ENCODE data around the gene PRSS57.
A peak's percentile ranks its signal among the peaks of the same experiment; 100 is the strongest.
"Not testable (repeated sequence)": the region's sequence is repeated elsewhere in the genome, so short reads cannot be mapped to it uniquely, and the experiment has no call there.

Gene PRSS57

GRCh38 chr19:668675-669434, 26.4 kb downstream of the PRSS57 start:
- not testable (repeated sequence) for H3K4me1 ChIP-seq (ENCODE audit: control insufficient read depth, insufficient read depth, low read length); H3K36me3 ChIP-seq (ENCODE audit: control insufficient read depth, insufficient read depth, low read length); H3K27ac ChIP-seq (ENCODE audit: low read depth, low read length); H3K4me3 ChIP-seq (ENCODE audit: low read length); H3K27me3 ChIP-seq (ENCODE audit: control insufficient read depth, insufficient read depth, low read length); H3K9ac ChIP-seq (ENCODE audit: low read length)

- H3K36me3 ChIP-seq (ENCODE audit: control insufficient read depth, insufficient read depth, low read length); H3K27ac ChIP-seq (ENCODE audit: low read depth, low read length); H3K4me3 ChIP-seq (ENCODE audit: low read length); H3K4me1 ChIP-seq (ENCODE audit: control insufficient read depth, insufficient read depth, low read length); H3K9ac ChIP-seq (ENCODE audit: low read length); H3K27me3 ChIP-seq (ENCODE audit: control insufficient read depth, insufficient read depth, low read length): not testable (repeated sequence)
Measured at GRCh38 chr19:666985-667573, 28.2 kb downstream of the PRSS57 start.

DNA sequence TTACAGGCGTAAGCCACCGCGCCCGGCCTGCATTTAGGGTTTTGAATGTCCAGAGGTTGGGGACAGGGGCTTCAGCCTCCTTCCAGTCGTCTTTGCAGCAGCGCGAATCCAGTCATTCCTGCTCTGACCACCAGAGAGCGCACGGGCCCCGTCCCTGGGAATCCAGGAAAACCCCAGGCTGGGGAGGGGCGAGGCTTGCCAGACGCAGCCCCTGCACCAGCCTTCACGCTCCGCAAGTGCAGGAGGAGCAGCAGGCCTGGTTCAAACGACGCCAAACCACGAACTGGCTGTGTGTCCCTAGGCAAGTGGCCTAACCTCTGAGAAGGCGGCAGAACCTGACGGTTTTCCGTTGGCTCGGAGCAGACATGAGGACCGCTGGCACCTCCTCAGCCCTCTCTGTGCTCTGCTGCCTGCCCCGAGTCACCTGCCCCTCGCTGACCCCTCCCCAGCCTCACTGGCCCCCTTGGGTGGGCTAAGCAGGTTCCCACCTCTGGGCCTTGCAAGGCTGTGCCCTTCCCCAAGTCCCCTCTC, 30.3 kb downstream of the PRSS57 start:
- Histone ChIP-seq H3K27ac (ENCODE audit: low read depth, low read length) (no peak overlapping the region), H3K9ac (ENCODE audit: low read length) (no peak overlapping the region), H3K4me1 (ENCODE audit: control insufficient read depth, insufficient read depth, low read length) (peaks cover 10% of the 10 kb centered on the region), H3K36me3 (ENCODE audit: control insufficient read depth, insufficient read depth, low read length) (no peaks in the 10 kb centered on the region), H3K4me3 (ENCODE audit: low read length) (peak overlapping the region; percentile 54), H3K27me3 (ENCODE audit: control insufficient read depth, insufficient read depth, low read length) (no peaks in the 10 kb centered on the region)

DNA sequence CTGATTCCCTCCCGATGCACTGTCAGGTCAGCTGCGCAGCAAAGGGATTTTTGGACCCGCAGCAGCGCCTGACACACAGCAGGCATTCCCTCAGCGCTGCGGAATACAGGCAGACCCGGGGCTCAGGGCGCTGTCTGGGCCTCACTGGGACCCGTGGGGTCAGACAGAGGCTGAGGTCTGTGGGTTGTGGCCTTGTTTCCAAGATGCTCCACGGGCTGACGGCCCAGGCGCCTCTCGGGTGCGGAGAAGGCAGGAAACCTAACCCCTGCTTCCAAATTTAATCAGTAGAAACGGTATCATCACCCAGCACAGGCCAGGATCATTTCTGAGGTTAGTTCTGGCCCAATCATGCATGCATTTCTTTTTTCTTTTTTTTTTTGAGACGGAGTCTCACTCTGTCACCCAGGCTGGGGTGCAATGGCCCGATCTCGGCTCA, 31.6 kb downstream of the PRSS57 start:
- peak overlapping the region; percentile 74 for H3K9ac ChIP-seq (ENCODE audit: low read length)
- no peaks in the 10 kb centered on the region for H3K27me3 ChIP-seq (ENCODE audit: control insufficient read depth, insufficient read depth, low read length)
- H3K36me3 ChIP-seq (ENCODE audit: control insufficient read depth, insufficient read depth, low read length), result no peaks in the 10 kb centered on the region
- peaks cover 10% of the 10 kb centered on the region for H3K4me1 ChIP-seq (ENCODE audit: control insufficient read depth, insufficient read depth, low read length)
- H3K4me3 ChIP-seq (ENCODE audit: low read length), result peak overlapping the region; percentile 82
- peak overlapping the region; percentile 91 for H3K27ac ChIP-seq (ENCODE audit: low read depth, low read length)

DNA sequence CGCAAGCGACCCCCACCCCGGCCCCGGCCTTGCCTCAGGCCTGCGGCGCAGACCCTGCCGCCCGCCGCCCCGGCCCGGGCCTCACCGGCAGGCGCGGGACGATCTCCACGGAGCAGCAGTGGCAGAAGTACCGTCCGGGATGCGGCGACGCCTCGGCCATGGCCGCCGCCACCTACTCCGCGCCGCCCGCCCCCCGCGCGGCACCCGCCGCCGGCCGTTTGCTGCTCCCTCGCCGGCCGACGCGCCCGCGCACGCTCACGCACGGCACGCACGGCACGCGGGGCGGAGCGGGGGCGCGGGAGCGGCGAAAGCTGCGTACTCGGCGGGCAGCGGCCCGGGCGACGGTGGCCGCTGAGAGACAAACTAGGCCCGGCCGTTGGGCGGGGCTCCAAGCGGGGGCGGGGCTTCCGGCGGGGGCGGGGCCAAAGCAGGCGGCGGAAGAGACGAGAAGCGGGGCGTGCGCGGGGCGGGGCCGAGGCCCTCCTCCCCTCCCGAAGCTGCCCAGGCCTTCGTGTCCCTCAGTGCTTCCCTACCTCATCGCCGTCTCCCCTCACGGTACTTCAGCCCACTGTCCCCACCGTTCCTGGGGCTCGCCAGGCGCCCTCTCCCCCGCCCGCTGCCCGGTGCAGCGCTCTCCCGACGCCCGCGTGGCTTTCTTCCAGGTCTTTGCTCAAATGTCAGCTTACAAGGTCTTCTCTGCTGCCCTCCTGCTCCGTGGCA, 32.1 kb downstream of the PRSS57 start, which contains the start of gene RNF126:
Gene RNF126, minus strand, starts transcription at position 253 of the 720 bp plus-strand sequence. Its CDS starts 93 bp downstream, at position 160.
- Histone ChIP-seq H3K4me3 (ENCODE audit: low read length) (peak within 1 kb of the TSS; percentile 82), H3K36me3 (ENCODE audit: control insufficient read depth, insufficient read depth, low read length) (no peaks in the 10 kb centered on the region), H3K9ac (ENCODE audit: low read length) (peak within 1 kb of the TSS; percentile 74), H3K27me3 (ENCODE audit: control insufficient read depth, insufficient read depth, low read length) (no peaks in the 10 kb centered on the region), H3K27ac (ENCODE audit: low read depth, low read length) (peak within 1 kb of the TSS; percentile 91), H3K4me1 (ENCODE audit: control insufficient read depth, insufficient read depth, low read length) (peaks cover 10% of the 10 kb centered on the region)

DNA sequence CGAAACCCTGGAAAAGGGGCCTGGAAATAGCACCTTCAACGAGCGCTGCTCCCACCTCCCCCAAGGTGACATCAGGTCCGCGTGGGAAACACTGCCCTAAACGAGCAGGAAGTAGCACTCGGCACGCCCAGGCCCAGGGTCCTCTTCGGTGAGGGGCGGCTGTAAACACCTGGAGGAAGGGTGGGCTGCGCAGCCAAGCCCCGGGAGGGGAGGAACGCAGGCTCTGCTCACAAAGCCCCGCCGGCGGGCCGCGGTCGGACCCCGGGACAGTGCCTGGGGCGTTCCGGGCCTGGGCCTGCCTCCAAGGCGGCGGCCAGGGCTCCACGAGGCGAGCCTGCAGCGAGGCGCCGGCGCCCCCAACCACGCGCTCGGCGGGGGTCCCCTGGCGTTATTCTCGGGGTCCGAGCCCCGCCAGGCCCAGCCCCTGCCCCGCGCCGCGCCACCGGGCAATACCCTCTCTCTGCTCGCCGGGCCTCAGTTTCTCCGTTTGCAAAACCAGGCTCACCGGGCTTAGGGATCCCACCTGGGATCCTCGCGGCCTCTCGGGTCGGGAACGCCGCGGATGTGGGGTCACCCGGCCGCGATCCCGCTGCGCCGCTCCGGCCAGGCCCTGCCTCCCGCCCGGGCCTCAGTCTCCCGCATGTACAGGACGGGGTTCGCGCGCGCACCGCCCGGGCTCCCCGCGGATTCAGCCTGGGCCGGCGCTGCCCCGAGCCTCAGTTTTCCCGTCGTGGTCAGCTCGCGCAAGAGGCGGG, 32.9 kb downstream of the PRSS57 start:
- H3K4me1 ChIP-seq (ENCODE audit: control insufficient read depth, insufficient read depth, low read length), result peaks cover 10% of the 10 kb centered on the region
- H3K27me3 ChIP-seq (ENCODE audit: control insufficient read depth, insufficient read depth, low read length), result no peaks in the 10 kb centered on the region
- H3K36me3 ChIP-seq (ENCODE audit: control insufficient read depth, insufficient read depth, low read length), result no peaks in the 10 kb centered on the region
- peak overlapping the region; percentile 67 for H3K27ac ChIP-seq (ENCODE audit: low read depth, low read length)
- H3K4me3 ChIP-seq (ENCODE audit: low read length), result peak overlapping the region; percentile 54
- H3K9ac ChIP-seq (ENCODE audit: low read length), result peak overlapping the region; percentile 21

GRCh38 chr19:661427-662196, 33.6 kb downstream of the PRSS57 start:
- Histone ChIP-seq H3K4me1 (ENCODE audit: control insufficient read depth, insufficient read depth, low read length) (peaks cover 10% of the 10 kb centered on the region), H3K27ac (ENCODE audit: low read depth, low read length) (peak overlapping the region; percentile 3), H3K36me3 (ENCODE audit: control insufficient read depth, insufficient read depth, low read length) (no peaks in the 10 kb centered on the region), H3K9ac (ENCODE audit: low read length) (peak overlapping the region; percentile 21), H3K27me3 (ENCODE audit: control insufficient read depth, insufficient read depth, low read length) (no peaks in the 10 kb centered on the region), H3K4me3 (ENCODE audit: low read length) (peak overlapping the region; percentile 54)

DNA sequence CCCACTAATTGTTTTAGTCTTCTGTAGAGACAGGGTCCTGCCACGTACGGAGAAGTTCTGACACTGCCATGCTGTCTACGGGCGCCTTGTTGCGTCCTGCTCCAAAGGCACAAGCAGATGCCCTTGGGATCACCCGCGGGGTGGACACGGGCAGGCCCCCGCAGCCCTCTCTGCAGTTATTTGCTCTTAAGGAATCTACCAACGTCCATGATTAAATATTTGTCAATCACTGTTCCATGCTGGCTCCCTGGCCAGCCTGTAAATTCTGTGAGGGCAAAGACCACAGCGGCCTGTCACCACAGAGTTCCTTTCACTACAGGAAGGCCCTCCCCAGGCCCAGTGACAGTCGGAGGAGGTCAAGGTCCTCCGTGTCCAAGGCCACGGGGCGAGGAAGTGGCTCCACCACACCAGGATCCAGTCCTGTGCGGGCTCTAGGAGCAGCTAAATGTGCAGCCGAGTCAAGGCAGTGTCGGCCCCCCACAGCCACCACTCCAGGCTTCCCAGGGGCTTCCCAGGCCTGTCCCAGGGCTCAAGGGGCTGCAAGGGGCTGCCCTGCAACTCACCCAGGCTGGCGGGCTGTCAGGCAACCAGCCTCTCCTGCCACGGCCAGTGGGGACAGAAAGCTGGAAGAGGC, 34.3 kb downstream of the PRSS57 start:
- Histone ChIP-seq H3K36me3 (ENCODE audit: control insufficient read depth, insufficient read depth, low read length) (no peaks in the 10 kb centered on the region), H3K9ac (ENCODE audit: low read length) (no peak overlapping the region), H3K27ac (ENCODE audit: low read depth, low read length) (peak overlapping the region; percentile 3), H3K4me3 (ENCODE audit: low read length) (peak overlapping the region; percentile 54), H3K27me3 (ENCODE audit: control insufficient read depth, insufficient read depth, low read length) (no peaks in the 10 kb centered on the region), H3K4me1 (ENCODE audit: control insufficient read depth, insufficient read depth, low read length) (peaks cover 10% of the 10 kb centered on the region)

DNA sequence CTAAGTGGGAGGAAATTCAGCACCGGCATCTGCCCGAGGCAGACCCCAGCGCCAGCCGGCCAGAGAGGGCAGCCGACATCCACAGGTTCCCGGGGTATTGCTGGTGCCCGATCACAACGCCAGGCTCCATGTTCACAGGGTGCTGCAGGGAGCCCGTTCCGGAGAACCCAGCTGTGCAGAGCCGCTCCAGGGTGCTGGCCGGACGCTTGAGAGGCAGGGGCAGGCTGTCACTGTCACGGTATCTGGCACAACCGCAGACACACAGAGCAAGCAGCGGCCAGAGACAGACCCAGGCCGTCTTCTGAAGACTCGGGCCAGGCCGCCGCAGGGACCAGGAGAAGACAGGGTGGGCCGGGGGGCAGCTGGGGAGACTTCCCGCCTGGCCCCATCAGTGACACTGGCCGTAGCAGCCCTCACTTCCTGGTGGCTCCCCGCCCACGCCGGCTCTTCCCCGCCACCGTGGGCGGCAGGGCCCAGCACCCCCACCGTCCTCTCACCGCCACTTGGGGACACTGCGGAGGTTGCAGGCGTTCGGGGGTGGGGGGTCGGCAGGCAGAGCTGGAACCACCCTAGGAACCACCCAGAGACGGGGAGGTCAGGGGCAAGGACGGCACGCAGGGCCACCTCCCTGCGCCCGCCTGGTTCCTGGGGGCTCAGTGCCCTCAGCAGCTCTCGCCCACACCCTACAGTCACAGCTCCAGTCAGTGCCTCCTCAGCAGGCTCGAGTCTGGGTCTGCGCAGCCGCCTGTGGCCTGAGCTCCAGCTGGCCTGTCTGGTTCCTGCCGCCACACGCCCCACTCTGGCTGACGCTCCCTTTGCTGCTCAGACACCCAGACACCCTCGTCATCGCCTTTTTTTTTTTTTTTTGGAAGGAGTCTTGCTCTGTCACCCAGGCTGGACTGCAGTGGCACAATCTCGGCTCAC, 36.1 kb downstream of the PRSS57 start:
- no peaks in the 10 kb centered on the region for H3K36me3 ChIP-seq (ENCODE audit: control insufficient read depth, insufficient read depth, low read length)
- no peaks in the 10 kb centered on the region for H3K27me3 ChIP-seq (ENCODE audit: control insufficient read depth, insufficient read depth, low read length)
- H3K4me1 ChIP-seq (ENCODE audit: control insufficient read depth, insufficient read depth, low read length), result peaks cover 10% of the 10 kb centered on the region
- H3K27ac ChIP-seq (ENCODE audit: low read depth, low read length), result no peak overlapping the region
- H3K9ac ChIP-seq (ENCODE audit: low read length), result no peak overlapping the region
- H3K4me3 ChIP-seq (ENCODE audit: low read length), result no peak overlapping the region

DNA sequence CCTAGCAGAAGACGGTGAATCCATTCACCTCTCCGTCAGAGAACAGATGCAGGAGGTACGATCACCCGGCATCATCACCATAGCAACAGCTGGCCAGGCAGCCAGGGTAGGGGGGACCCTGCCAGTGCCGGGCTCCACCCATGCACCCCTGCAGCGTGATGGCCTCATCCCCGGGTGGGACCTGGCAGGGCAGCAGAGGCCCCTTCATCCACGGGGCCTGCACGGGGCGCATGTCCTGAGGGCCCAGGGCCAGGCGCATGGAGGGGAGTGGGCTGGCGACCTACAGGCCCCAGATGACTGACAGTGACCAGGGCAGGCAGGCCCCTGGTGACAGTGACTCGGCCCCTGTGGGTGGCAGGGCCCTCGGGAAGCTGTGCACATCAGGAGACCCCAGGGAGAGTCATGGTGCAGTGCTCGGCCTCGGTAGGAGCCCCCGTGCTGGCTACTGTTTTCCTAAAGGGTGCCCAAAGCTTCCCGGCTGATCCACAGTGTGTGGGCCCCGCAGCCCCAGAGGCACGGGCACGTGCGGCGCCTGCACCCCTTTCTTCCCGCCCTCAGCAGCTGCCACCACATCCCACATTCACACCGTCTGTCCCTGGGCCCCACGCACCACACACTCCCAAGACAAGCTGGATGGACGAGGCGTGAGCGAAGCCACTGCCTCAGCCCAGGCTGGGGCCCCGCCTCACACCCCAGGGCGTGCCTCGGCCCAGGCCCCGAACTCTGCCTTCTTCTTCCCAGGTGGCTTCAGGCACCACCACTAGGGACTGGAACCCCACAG, 37.0 kb downstream of the PRSS57 start:
- Histone ChIP-seq H3K4me1 (ENCODE audit: control insufficient read depth, insufficient read depth, low read length) (peaks cover 5% of the 10 kb centered on the region), H3K9ac (ENCODE audit: low read length) (no peak overlapping the region), H3K4me3 (ENCODE audit: low read length) (no peak overlapping the region), H3K36me3 (ENCODE audit: control insufficient read depth, insufficient read depth, low read length) (peaks cover 6% of the 10 kb centered on the region), H3K27me3 (ENCODE audit: control insufficient read depth, insufficient read depth, low read length) (no peaks in the 10 kb centered on the region), H3K27ac (ENCODE audit: low read depth, low read length) (no peak overlapping the region)
